HG02840 (cell line): ENCODE data around the gene BABAM1.

ENCODE experiments used
- ATAC-seq: cut with Tn5 transposase; IDR thresholded peaks from one replicate; pipeline ENCODE4 v1.9.1; 2021; ENCODE audit warnings: mild to moderate bottlenecking, moderate library complexity, moderate number of reproducible peaks; ENCODE audit not compliant: unreplicated experiment, low FRiP score

The BABAM1 gene

DNA sequence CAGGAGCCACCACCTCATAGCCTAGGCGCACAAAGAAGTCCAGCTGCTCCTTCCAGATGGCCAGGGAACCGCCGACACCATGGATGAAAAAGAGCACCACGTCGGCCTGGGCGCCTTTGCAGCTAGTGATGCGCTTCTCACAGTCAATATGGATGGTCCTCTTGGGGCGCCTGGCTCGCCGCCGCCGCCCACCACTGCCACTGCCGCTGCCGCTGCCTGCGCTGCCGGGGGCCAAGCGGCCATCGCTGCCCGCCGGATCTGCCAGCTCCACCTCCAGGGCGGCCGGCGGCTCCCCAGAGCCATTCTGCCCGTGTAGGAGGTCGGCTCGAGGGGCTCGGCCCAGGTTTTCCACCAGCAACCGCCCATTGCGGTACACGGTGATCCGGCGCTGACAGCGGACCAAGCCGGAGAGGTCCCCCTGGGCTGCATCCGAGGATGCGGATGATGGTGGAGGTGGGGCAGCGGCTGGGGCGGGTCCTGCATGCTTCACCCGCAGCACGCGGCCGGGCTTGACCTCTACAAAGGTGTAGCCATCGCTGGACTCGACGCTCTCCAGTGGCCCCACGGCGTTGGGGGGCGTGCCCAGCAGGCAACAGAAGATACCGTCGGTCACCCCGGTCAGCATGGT is 33.9 kb downstream of the BABAM1 start:
- no peak for ATAC-seq

DNA sequence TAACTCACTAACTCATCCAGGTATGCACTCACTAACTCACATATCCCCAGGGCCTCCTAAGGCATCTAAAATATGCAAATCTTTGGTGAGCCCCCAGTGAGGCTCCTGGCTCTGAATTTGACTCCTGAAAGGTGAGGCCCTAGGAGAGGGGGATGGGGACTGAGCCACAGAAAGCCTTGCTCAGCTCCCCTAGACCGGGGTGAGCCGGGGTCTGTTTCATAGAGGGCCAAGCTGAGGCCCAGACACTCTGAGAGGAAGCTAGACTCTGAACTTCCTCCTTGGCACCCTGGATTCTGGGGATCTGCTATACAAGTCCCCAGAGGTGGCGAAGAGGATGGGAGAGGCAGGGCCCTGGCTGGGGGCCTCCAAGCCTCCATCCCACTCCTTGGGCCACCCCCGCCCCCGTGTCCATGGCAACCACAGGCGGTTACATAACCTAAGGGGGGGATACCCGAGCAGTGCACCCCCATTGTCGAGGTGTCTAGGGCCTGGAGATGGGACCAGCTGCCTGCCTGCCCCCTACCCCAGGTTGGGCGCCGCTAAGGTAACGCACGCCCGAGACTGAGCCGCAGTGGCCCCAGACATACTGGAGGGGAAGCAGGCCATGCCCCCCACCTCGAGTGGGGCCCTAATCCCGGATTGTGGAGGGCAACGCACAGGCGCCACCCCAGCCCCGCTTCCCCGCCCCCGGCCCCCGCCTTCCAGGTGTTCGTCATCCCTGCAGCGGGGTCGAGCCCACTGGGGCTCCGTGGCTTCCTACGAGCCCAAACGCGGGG is 35.3 kb downstream of the BABAM1 start:
- ATAC-seq = no peak

DNA sequence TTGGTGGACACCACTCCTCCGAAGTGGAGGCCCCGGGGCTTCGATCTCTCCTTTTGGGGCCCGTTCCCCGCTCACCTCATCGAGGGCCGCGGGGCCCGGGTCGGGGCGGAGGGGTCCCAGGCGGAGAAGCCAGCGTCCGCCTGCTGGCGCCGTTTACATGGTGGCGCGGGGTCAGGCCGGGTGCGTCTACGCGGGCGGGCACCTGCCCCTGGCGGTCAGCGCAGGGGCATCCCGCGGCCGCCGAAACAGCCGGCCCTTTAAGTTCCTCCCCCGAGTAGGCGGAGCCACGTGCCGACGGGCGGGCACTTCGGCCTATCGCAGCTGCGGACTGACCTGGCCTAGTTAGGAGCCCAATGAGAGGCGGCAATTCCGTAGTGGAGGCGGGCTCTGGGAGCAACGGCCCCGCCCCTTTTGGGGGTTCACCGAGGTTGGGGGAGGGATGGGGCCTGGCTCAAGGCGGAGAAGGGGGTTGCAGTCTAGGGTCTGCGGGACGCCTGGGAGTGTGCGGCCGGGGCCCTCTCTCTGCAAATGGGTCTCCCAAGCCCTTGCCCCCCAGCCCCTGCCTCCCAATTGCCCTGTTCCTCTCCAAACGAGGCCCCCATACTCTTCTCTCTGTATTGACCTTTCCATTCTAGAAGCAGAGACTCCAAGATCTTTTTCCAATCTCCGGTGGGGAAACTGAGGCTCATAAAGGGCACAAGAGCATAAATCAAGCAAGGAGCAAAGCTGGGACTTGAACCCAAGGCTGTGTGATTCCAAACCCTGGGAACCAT is 36.1 kb downstream of the BABAM1 start, which contains the start of gene ABHD8:
TSS of gene ABHD8 (minus strand) at position 259 of the 773 bp plus-strand sequence. CDS start 1,809 bp downstream, outside the sequence.
- ATAC-seq = peak; percentile 48

DNA sequence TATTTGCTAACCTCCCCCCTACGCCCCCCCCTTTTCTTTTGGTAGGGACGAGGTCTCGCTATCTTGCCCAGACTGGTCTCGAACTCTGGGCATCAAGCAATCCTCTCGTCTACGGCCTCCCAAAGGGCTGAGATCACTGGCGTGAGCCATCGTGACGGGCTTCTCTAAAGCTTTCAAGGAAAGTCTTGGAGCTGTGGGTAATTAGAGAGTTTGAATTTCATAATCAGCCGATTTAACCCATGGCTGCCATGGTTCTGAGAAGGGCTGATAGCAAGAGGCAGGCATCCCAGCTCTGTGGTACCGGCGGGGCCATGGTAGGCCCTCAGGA is 36.7 kb downstream of the BABAM1 start:
- no peak for ATAC-seq

DNA sequence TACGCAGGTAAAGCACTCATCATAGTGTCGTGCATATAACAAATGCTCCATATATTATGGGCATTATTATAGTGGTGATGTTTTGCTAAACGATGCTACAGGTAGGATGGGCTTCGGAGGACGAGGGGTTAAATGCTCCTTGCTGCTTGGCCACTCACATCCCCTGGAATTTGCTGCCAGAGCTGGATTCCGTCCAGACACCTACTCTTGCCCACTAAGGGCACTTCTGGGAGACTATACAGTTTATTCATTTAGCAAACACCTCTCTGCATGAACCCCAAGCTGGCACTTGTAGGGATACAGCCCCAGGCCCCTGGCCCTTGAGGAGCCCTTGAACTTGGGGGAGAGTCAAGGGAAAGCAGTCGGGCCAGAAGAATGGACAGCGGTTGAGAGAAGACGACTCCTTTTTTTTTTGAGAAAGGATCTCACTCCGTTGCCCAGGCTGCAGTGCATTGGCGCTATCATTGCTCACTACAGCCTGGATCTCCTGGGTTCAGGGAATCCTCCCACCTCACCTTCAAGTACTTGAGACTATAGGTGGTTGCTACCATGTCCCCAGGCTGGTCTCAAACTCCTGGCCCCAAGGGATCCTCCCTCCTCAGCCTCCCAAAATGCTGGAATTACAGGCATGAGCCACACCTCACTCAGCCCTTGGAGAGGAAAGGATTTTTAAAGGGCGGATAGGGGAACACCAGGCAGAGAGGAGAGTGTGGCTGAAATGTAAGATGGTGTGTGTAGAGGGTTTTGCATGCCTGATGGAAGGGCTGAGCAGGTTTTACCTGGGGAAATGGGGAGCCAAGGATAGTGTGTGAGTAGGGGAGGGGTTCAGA is 37.4 kb downstream of the BABAM1 start:
- ATAC-seq = no peak

DNA sequence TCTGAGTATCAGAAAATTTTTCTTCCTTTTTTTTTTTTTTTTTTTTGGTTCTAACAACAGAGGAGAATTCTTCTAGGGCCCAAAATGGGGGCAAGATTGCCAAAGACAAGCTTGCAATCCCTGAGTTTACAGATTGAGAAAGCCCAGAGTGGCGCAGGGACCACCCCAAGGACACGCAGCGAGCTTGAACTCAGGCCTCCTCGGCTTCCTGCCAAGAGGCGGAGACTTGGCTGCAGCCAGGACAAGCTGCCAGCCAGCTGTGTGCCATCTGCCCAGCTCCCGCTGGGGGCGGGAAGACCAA is 37.9 kb downstream of the BABAM1 start:
- no peak for ATAC-seq

DNA sequence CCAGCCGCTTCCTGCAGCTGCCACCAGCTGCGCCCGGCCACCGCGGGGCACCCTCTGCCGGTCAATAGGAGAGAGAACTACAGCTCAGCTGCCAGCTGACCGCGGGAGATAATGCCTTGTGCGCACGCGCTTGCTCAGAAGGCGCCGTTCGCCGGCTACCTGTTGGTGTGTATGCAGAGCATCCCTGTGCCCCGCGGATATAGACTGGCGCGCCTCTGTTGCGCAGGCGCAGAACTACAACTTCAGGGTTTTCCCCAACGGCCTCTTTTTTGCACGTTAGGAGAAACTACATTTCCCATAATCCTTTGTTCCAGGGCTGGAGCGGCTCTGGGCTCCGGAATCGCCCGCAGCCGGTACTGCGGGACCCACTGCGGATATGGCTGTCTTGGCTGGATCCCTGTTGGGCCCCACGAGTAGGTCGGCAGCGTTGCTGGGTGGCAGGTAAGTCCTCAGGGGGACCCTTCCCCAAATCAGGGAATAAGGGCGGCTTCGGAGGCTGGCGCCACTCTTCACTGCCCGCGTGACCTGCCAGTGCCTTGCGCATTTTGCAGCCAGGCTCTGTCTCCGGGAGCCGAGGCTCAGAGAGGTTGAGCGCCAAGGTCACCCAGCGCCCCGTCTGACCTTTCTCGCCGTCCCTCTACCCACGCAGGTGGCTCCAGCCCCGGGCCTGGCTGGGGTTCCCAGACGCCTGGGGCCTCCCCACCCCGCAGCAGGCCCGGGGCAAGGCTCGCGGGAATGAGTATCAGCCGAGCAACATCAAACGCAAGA is 38.5 kb downstream of the BABAM1 start, which contains the start of gene MRPL34:
TSS of gene MRPL34 (plus strand) at position 356 of the 768 bp plus-strand sequence. CDS start at position 377, 21 bp downstream.
- ATAC-seq = peak; percentile 57

DNA sequence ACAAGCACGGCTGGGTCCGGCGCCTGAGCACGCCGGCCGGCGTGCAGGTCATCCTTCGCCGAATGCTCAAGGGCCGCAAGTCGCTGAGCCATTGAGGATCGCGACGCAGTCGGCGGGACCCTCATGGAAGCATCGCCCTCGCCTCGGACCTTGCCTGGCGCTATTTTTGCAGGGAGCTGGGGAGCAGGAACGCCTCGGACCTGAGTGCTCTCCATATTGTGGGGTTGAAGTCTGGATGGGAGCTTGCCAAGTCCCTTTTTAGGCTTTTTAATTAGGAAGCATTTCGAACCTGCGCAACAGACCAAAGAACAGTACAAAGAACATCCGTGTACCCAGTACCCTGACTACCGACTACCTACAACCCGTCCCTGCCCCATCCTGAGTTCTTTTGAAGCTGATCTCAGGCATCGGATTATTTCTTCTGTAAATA is 39.1 kb downstream of the BABAM1 start:
- no peak for ATAC-seq

DNA sequence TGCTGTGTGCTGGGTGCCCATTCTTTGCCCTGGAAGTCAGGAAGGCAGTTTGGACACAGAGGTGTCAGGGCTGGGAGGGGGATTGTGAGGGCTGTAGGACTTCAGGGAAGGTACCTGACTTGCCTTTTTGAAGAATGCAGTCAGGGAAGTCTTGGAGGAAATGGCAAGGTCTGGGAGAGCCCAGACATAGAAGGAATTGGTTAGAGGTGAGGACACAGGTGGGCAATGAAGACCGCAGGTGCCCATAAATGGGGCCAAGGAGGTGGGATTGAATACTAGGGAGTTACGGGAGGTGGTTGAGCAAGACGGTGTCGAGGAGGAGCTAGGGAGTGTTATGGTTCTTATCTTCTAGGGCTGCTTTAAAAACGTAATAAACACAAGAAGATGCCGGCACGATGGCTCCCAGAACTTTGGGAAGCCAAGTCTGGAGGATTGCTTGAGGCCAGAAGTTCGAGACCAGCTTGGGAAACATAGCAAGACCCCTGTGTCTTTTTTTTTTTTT is 40.7 kb downstream of the BABAM1 start:
- ATAC-seq = no peak

DNA sequence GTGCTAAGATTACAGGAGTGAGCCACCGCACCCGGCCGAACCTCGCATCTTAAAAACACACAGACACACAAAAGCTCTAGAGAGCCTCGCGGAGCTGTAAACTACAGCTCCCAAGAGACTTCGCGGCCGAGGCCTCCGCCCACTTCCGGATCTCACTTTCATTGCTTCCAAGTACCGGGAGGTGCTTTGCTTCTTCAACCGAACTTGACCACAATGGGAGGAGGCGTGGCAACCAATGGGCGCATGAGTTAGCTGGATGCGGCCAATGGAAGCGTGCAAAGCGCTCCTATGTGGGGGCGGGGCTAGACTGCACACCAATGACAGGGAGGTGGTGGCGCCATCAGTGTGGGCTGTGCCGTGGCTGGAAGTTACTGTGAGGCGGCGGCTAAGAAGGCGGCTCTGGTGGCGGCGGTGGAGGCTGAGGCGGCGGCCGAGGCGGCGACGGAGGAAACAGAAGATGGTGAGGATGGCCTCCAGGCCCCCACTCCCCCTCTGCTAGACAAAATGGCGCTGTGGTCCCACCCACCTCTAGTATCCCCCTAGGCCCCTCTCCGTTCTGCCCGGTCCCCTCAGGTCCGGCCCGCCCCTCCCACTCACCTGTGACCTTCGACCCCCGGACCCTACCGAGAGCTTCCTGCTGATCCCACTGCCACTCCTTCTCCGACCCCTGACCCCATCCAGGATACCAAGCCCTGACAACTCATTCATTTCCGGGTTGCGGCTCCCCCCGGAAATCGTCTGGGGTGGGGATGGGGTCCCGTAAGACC is 42.1 kb downstream of the BABAM1 start, which contains the start of gene DDA1:
TSS of gene DDA1 (plus strand) at position 366 of the 767 bp plus-strand sequence. CDS start at position 458, 92 bp downstream.
- ATAC-seq = peak; percentile 62

DNA sequence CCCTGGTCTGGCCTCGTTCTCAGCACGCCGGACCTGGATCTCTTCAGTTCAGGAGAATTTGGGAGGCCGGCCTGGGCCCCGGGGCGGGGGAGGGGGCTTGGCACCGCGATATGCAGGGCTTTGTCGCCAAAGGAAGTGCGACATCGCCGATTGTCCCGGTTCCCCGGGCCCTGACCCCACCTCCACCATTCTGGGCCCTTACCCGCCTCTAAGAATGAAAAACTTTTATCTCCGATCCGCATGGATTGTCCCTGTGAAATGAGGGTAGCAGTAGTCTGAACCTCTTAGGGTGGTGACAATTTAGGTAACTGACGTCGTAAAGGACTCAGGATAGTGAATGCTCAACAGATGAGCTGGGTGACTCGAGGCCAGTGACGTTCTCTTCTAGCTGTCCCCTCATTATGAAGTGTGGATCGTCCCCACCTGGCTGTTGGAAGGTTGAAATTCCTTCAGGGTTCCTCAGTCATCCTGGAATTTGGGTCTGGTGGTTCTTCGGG is 42.8 kb downstream of the BABAM1 start:
- ATAC-seq = no peak

DNA sequence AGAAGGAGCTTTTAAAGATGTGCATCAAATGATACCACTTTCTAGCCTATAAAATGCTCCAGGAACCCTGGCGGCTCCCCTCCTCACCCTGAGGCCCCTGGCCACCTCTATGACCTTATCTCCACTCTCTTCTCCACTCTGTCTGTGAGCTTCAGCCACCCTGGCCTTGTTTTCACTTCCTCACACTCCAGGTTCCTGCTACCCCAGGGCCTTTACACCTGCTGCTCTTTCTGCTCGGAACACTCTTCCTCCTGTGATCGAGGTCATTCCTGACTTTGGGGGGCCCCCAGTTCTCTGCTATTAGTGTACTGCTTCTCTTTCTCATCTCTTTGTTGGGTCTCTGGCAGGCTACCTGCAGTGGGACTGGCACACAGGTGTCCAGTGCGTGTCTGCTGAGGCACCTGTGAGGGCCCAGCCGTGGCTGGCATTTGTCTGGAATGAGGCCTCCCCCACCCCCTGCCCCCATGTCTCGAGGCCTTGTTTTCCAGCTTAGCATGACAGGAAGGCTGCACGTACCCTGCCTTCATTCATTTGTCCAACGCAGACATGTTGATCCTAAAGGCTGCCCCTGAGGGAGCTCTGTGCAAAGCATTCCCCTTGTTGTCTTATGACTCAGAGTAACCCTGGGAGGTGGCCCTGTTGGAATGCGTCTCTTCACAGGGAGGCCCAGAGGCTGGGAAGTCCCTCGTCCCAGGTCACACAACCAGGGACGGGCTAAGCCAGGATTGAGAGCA is 44.4 kb downstream of the BABAM1 start:
- ATAC-seq = no peak

DNA sequence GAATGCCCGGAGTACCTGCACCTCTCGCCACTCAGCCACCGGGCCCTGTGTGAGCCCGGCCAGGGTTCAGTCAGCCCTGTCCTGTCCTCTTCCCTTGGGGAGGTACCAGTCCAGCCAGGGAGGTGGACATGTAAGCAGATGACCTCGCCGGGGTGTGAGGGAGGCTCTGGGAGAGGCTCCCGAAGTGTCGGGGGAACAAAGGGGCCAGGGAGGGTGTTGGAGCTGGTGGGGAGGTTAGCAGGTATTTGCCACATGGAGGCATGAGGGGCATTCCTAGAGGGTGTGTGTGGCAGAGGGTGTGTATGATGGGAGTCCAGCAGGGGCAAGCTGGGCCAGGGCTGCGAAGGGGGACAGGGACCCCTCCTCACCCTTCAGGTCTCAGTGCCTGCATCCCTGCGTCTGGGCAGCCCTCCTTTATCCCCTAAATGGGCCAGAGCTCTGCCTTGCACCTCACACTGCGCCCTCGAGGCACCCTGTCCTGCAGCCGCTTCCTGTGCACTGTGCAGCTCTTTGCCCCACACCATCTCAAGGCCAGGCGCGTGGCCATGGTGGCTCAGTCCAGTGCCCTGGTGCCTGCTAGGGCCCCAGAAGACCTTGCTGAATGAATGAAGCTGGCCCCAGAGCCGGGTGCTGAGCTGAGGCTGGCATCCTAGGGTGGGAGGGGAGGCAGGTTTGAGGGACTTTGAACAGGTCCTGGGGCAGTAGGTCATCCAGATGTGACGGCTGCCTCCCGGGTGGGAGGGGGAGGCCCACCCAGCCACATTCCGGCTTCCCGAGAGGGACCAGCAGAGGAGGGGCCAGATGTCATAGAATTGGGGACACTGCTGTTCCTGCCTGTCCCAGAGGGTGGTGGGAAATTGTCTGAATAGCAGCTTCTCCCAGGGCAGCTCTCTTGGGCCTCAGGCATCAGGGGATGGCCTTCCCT is 45.2 kb downstream of the BABAM1 start:
- ATAC-seq = no peak

DNA sequence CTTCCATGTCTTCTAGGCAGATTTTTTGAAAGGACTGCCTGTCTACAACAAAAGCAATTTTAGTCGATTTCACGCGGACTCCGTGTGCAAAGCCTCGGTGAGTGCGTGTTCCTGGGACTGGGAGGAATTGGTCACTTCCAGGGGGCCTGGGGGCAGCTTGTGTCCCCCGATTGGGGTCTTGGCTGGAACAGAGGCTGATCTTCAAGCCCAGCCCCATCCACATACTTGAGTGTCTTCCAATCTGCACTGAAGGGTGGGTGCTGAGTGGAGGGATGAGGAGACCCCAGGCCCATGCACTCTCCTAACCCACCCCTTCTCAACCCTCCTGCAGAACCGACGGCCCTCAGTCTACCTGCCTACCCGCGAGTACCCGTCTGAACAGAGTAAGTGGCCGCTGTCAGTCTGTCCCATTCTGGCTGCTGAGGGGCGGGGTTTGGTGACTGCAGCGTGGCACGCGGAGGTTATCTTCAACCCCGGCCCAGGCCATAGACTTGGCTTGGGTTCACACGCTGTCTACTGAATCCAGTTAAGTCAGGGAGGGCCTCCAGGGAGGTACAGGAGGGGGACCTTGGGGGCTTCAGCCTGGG is 46.9 kb downstream of the BABAM1 start:
- ATAC-seq = no peak

DNA sequence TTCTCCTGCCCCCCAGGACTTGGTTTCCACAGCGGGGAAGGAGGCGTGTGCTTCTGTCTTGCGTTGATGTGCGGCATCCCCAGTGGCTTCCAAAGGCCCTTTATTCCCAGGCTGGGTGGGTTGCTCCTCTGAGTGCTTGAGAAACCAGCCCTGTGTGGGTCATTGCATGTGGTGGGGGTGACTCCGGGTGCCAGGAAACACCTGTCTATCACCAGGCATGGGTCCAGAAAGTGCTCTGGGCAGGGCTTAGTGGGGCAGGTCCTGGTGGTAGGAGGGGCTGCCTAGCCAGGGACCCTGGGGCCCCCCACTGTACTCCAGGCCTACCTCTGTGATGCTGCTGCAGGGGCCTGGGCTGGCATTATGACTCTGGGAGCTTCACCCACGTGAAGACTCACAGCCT is 51.7 kb downstream of the BABAM1 start:
- no peak for ATAC-seq

DNA sequence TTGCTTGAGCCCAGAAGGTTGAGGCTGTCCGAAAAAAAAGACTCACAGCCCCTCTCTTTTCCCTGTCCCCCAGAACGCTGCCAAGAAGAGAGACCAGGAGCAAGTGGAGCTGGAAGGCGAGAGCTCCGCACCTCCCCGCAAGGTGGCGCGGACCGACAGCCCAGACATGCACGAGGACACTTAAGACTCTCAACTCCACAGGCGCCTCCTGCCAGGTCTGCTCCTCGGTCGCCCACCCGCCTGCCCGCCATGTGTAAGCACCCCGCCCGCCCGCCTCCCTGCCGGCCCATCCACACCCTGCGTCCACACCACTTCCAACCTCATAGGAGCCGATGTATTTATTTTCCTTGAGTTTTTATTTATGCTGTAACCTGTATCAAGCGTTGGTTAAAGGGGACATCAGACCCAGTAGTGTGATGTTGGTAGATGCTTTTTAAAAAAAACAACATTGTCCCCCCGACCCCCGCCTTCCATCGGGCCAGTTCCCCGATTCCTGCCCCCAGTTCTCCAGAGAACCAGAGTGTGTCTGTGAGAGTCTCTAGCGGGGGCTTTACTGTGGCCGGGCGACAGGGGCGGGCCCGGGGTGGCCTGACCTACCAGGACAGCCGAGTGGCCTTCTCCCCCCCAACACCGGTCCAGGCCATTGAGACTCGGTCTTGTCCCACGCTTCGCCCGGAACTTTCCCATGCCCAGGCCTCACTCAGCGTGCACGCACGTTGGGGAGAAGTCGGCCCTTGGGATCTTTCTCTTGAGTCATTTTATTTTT is 52.4 kb downstream of the BABAM1 start:
- no peak for ATAC-seq
